WTC11 (cell line): ENCODE data around the gene RFPL1.

Experiments
- AFF4 ChIP-seq: sonication (generic); formaldehyde crosslinking; IDR thresholded peaks from 2 replicates; pipeline ENCODE4 v1.8.1; 2023; ENCODE audit warnings: mild to moderate bottlenecking, missing genetic modification reagents, borderline replicate concordance
- ATF3 ChIP-seq: sonication (generic); formaldehyde crosslinking; conservative IDR thresholded peaks from 2 replicates; pipeline ENCODE4 v1.8.1; 2022; ENCODE audit warnings: mild to moderate bottlenecking, missing genetic modification reagents
- ATF6 ChIP-seq: sonication (generic); formaldehyde crosslinking; IDR thresholded peaks from 2 replicates; pipeline ENCODE4 v1.8.1; 2023; ENCODE audit warnings: mild to moderate bottlenecking, missing genetic modification reagents
- HMGXB4 ChIP-seq: sonication (generic); formaldehyde crosslinking; IDR thresholded peaks from 2 replicates; pipeline ENCODE4 v1.8.1; 2023; ENCODE audit warnings: mild to moderate bottlenecking, moderate library complexity, missing genetic modification reagents
- JUN ChIP-seq: sonication (generic); formaldehyde crosslinking; IDR thresholded peaks from 2 replicates; pipeline ENCODE4 v1.8.0; 2023; ENCODE audit warnings: mild to moderate bottlenecking, missing genetic modification reagents
- KAT7 ChIP-seq: sonication (generic); formaldehyde crosslinking; IDR thresholded peaks from 2 replicates; pipeline ENCODE4 v1.8.1; 2023; ENCODE audit warnings: missing genetic modification reagents, mild to moderate bottlenecking, borderline replicate concordance
- MAX ChIP-seq: sonication (generic); formaldehyde crosslinking; IDR thresholded peaks from 2 replicates; pipeline ENCODE4 v1.8.0; 2022; ENCODE audit warnings: mild to moderate bottlenecking, missing genetic modification reagents
- SP1 ChIP-seq: sonication (generic); formaldehyde crosslinking; conservative IDR thresholded peaks from 2 replicates; pipeline ENCODE4 v1.8.1; 2022; ENCODE audit warnings: missing genetic modification reagents
- ZBTB43 ChIP-seq: sonication (generic); formaldehyde crosslinking; IDR thresholded peaks from 2 replicates; pipeline ENCODE4 v1.8.1; 2023; ENCODE audit warnings: mild to moderate bottlenecking, missing genetic modification reagents
- TF ChIP-seq, protein P1 (sequence below): fragments of 200-600 bp; IDR thresholded peaks from 2 replicates; pipeline ENCODE4 v1.8.0; 2022; ENCODE audit warnings: antibody characterized with exemption
- TF ChIP-seq, protein P2 (sequence below): fragments of 250-450 bp; sonication (Bioruptor Pico); IDR thresholded peaks from 2 replicates; pipeline ENCODE4 v1.9.0; 2021; ENCODE audit warnings: mild to moderate bottlenecking
- TF ChIP-seq, protein P3 (sequence below): fragments of 250-450 bp; sonication (Bioruptor Pico); IDR thresholded peaks from 2 replicates; pipeline ENCODE4 v1.9.0; 2021; ENCODE audit warnings: mild to moderate bottlenecking

- TF ChIP-seq, protein P1, sequence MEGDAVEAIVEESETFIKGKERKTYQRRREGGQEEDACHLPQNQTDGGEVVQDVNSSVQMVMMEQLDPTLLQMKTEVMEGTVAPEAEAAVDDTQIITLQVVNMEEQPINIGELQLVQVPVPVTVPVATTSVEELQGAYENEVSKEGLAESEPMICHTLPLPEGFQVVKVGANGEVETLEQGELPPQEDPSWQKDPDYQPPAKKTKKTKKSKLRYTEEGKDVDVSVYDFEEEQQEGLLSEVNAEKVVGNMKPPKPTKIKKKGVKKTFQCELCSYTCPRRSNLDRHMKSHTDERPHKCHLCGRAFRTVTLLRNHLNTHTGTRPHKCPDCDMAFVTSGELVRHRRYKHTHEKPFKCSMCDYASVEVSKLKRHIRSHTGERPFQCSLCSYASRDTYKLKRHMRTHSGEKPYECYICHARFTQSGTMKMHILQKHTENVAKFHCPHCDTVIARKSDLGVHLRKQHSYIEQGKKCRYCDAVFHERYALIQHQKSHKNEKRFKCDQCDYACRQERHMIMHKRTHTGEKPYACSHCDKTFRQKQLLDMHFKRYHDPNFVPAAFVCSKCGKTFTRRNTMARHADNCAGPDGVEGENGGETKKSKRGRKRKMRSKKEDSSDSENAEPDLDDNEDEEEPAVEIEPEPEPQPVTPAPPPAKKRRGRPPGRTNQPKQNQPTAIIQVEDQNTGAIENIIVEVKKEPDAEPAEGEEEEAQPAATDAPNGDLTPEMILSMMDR = no peak
- TF ChIP-seq KAT7 (CRISPR knock-in tag) (no peak), ATF3 (no peak), ZBTB43 (CRISPR knock-in tag) (no peak), SP1 (no peak), JUN (CRISPR knock-in tag) (no peak), ATF6 (CRISPR knock-in tag) (no peak), HMGXB4 (CRISPR knock-in tag) (no peak), AFF4 (no peak), MAX (CRISPR knock-in tag) (no peak)
- TF ChIP-seq, protein P2, sequence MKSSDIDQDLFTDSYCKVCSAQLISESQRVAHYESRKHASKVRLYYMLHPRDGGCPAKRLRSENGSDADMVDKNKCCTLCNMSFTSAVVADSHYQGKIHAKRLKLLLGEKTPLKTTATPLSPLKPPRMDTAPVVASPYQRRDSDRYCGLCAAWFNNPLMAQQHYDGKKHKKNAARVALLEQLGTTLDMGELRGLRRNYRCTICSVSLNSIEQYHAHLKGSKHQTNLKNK = no peak
- TF ChIP-seq, protein P3, sequence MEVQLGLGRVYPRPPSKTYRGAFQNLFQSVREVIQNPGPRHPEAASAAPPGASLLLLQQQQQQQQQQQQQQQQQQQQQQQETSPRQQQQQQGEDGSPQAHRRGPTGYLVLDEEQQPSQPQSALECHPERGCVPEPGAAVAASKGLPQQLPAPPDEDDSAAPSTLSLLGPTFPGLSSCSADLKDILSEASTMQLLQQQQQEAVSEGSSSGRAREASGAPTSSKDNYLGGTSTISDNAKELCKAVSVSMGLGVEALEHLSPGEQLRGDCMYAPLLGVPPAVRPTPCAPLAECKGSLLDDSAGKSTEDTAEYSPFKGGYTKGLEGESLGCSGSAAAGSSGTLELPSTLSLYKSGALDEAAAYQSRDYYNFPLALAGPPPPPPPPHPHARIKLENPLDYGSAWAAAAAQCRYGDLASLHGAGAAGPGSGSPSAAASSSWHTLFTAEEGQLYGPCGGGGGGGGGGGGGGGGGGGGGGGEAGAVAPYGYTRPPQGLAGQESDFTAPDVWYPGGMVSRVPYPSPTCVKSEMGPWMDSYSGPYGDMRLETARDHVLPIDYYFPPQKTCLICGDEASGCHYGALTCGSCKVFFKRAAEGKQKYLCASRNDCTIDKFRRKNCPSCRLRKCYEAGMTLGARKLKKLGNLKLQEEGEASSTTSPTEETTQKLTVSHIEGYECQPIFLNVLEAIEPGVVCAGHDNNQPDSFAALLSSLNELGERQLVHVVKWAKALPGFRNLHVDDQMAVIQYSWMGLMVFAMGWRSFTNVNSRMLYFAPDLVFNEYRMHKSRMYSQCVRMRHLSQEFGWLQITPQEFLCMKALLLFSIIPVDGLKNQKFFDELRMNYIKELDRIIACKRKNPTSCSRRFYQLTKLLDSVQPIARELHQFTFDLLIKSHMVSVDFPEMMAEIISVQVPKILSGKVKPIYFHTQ (CRISPR knock-in tag) = no peak
Measured at GRCh38 chr22:29476116-29476515, 37.7 kb downstream of the RFPL1 start.
